ENCODE data around the gene UBE2J2.

- no peak for TF ChIP-seq EZH2 (IDR thresholded peaks at IDR 0.05)
- TF ChIP-seq POLR2AphosphoS5 (IDR thresholded peaks at IDR 0.05; ENCODE audit: borderline replicate concordance, low read depth, low read length): peak; percentile 55; the same call in 1 of the 2 replicates
- no peak for TF ChIP-seq FOXP2 (optimal IDR thresholded peaks at IDR 0.05; ENCODE audit: control extremely low read depth, extremely low read length, insufficient read depth)
These were observed 37.8 kb upstream of the UBE2J2 start for GRCh38 chr1:1311107-1312104.
